GM18499 (cell line): Measurements from ENCODE around the gene WASHC3.
"Not testable (repeated sequence)": the region's sequence is repeated elsewhere in the genome, so short reads cannot be mapped to it uniquely, and the experiment has no call there.

Experiments used
- ATAC-seq: cut with Tn5 transposase; IDR thresholded peaks from one replicate; pipeline ENCODE4 v1.9.1; 2021; ENCODE audit warnings: moderate number of reproducible peaks; ENCODE audit not compliant: insufficient read depth, unreplicated experiment

Gene WASHC3

GRCh38 chr12:102061560-102062418, at the start of gene WASHC3:
WASHC3 (minus strand) TSS chr12:102061991; CDS start chr12:102061962, 29 bp downstream.
- peak; percentile 76 for ATAC-seq

- ATAC-seq = no peak
These were observed 49.0 kb upstream of the WASHC3 start for GRCh38 chr12:102110782-102111181.

GRCh38 chr12:102107970-102108369, 46.2 kb upstream of the WASHC3 start:
- ATAC-seq = no peak

- ATAC-seq = no peak
These were observed 45.1 kb upstream of the WASHC3 start for GRCh38 chr12:102106905-102107304.

GRCh38 chr12:102096855-102097254, 35.1 kb upstream of the WASHC3 start:
- ATAC-seq = no peak

GRCh38 chr12:102095677-102096263, 34.0 kb upstream of the WASHC3 start:
- ATAC-seq = no peak

- ATAC-seq = no peak
These were observed 31.5 kb upstream of the WASHC3 start for GRCh38 chr12:102093319-102093718.

- ATAC-seq = not testable (repeated sequence)
These were observed 27.5 kb upstream of the WASHC3 start for GRCh38 chr12:102089228-102089835.

- ATAC-seq = no peak
These were observed 19.1 kb upstream of the WASHC3 start for GRCh38 chr12:102080842-102081241.

GRCh38 chr12:102072092-102072491, 10.3 kb upstream of the WASHC3 start:
- ATAC-seq = not testable (repeated sequence)

- ATAC-seq = no peak
These were observed 7.9 kb upstream of the WASHC3 start for GRCh38 chr12:102069707-102070106.

- ATAC-seq = no peak
These were observed 5.9 kb upstream of the WASHC3 start for GRCh38 chr12:102067574-102068258.

- ATAC-seq = no peak
These were observed 2.7 kb upstream of the WASHC3 start for GRCh38 chr12:102064476-102064875.

GRCh38 chr12:102063069-102063468, 1.3 kb upstream of the WASHC3 start:
- ATAC-seq = no peak

GRCh38 chr12:102062419-102062806, 622 bp upstream of the WASHC3 start:
- ATAC-seq = no peak

- peak; percentile 33 for ATAC-seq
These were observed 663 bp downstream of the WASHC3 start for GRCh38 chr12:102061096-102061559.

GRCh38 chr12:102059343-102059742, 2.4 kb downstream of the WASHC3 start:
- no peak for ATAC-seq

GRCh38 chr12:102054345-102054744, 7.4 kb downstream of the WASHC3 start:
- no peak for ATAC-seq

GRCh38 chr12:102053062-102053349, 8.8 kb downstream of the WASHC3 start:
- no peak for ATAC-seq

- ATAC-seq = no peak
These were observed 9.4 kb downstream of the WASHC3 start for GRCh38 chr12:102052192-102053061.
